Activated T-cell treated with anti-CD3 and anti-CD28 coated beads, Interleukin-2, amount 50 U/mL, for 1 hour (primary cell): ENCODE data around the gene ARHGEF10L.
"Not testable (repeated sequence)": the region's sequence is repeated elsewhere in the genome, so short reads cannot be mapped to it uniquely, and the experiment has no call there.

Experiments
- DNase-seq: peaks from one replicate; pipeline ENCODE4 v3.0.0-alpha.2; 2020

Gene ARHGEF10L

DNA sequence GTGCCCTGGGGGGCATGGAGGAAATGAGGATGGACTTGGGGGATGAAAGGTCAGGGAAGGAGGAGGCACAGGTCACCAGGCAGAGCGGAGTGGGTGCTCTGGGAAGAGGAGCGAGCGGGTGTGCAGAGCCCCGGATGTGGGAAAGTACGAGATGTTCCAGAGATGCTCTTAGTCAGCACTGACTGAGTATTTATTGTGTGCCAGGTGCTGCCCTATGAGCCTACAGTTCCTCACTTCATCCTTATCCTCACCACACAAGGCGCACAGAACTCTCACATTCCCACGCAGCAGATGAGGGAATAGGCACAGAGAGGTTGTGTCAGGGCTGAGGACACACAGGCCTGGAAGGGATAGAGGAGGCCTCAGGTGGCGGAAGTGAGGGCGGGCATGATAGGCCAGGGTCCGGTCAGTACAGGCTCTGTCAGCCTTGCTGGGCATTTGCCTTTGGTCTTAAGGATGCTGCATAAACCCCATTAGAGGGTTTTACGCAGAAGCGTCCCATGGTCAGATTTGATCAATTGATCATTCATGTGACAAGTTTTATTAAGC, 77.3 kb downstream of the ARHGEF10L start:
- DNase-seq = no peak

GRCh38 chr1:17617787-17618557, 78.5 kb downstream of the ARHGEF10L start:
- no peak for DNase-seq

GRCh38 chr1:17618558-17619247, 79.2 kb downstream of the ARHGEF10L start:
- no peak for DNase-seq

- DNase-seq = no peak
Measured at GRCh38 chr1:17620448-17620847, 81.0 kb downstream of the ARHGEF10L start.

DNA sequence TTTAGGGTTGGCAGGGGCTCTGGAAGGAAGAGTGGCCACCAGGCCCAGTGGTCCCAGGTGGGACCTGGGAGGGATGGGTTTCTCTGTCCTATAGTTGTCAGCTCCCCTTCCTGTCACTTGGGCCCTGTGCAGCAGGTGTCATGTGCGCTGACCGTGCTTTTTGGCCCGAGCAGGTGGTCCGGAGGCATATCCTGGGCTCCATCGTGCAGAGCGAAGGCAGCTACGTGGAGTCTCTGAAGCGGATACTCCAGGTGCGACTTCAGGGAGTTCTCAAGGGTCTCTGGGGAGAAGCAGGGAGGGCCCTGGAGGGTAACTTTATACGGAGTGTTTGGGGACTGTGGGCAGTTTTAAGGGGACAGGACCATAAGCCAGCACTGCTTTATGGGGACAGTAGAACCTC, 82.2 kb downstream of the ARHGEF10L start:
- DNase-seq = no peak

- DNase-seq = no peak
Measured at GRCh38 chr1:17622823-17623222, 83.3 kb downstream of the ARHGEF10L start.

DNA sequence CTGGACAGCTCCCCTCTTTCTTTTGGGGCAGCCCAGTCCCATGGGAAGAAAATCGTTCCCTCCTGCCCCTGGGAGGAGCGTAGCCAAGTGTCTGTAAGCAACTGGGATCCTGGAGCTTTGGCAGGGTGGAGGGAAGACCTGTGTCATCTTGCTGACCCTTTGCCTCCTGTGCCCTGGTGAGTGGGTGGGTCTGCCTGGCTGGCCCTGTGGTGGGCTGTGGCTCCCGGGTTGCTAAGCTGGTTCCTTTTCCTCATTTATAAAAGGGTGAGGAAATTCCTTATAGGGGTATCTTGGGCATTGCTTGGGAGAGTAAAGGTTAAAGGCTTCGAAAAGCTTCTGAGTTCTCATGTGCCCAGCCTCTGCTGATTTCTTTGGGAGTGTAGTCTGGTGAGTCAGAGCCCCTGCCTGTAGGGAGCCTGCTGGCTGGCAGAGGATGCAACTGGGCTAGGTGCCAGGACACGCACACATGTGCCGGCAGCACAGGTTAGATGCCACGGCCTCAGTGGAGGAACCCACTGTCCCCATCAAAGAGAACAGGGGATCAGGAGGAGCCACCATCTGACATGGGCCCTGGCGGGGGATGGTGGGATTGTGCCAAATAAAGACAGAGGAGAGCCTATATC, 85.2 kb downstream of the ARHGEF10L start:
- no peak for DNase-seq

DNA sequence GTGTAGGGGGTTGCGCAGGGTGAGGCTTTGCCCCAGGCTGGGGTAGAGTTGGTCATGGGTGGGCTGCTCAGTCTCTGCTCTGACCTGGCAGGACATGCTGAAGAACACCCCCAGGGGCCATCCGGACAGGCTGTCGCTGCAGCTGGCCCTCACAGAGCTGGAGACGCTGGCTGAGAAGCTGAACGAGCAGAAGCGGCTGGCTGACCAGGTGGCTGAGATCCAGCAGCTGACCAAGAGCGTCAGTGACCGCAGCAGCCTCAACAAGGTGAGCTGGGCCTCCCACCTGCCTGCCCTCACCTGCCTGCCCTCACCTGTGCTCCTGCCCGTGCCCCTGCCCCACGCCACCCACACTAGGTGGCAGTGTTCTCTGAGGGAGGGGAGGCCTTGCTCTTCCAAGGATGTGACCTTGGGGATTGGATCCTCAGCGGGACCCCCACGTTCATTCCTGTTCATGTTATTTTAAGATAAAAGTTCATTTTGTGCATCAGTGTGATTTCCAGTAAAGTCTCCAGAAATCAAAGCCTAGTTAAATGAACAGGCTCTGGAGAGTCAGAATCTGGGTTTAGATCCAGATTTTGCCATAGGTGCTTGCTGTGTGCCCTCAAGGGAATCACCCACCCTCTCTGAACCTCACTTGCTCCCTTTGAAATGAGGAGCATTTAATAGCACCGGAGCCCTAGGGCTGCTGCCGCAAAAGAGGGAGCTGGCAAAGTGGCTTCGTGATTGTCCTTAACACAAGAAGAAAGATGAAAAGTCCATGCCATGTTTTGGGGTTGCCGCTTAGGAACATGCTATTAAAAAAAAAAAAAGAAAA, 87.9 kb downstream of the ARHGEF10L start:
- no peak for DNase-seq

DNA sequence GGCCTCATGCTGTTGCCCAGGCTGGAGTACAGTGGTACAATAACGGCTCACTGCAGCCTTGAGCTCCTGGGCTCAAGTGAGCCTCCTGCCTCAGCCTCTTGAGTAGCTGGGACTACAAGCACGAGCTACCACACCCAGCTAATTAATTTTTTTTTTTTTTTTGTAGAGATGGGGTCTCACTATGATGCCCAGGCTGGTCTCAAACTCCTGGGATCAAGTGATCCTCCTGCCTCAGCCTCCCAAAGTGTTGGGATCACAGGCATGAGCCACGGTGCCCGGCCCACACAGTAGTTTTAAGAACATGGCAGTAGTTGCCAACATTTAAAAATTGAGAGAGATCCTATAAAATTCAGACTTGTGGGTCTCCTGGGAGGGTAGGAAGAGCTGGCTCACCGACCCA, 89.5 kb downstream of the ARHGEF10L start:
- DNase-seq = not testable (repeated sequence)

- DNase-seq = no peak
Measured at GRCh38 chr1:17629460-17629859, 90.0 kb downstream of the ARHGEF10L start.

GRCh38 chr1:17630048-17630830, 90.7 kb downstream of the ARHGEF10L start:
- no peak for DNase-seq

DNA sequence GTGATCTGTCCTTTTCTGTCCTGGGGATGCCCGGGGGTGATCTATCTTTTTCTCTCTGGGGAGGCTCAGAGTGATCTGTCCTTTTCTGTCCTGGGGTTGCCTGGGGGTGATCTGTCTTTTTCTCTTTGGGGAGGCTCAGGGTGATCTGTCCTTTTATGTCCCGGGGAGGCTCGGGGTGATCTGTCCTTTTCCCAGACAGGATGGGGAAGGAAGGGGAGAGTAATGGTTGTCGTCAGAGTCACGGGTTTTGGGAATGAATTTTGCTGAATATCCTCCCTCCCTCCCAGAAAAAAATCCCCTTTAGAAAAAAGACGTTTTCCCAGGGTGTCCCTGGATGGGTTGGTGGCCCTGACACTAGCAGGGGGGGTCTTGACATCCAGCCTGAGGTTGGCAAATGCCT, 91.5 kb downstream of the ARHGEF10L start:
- DNase-seq = no peak

DNA sequence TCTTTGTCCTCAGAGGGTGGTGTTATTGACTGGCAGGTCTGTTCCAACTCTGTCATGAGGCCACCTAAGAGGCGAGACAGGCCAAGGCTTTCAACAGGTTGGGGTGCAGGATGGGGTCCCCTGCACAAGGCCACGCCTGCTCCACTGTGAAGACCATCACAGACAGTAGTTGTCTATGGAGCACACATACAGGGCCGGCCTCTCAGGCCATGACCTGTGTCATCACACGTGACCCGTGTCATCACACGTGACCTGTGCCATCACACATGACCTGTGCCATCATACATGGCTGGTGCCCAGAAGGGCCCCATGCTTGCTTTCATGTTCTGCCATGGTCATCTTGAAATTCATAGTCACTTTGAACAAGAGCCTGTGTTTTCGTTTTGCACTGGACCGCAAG, 91.9 kb downstream of the ARHGEF10L start:
- DNase-seq = no peak

- no peak for DNase-seq
Measured at GRCh38 chr1:17632106-17632505, 92.6 kb downstream of the ARHGEF10L start.

DNA sequence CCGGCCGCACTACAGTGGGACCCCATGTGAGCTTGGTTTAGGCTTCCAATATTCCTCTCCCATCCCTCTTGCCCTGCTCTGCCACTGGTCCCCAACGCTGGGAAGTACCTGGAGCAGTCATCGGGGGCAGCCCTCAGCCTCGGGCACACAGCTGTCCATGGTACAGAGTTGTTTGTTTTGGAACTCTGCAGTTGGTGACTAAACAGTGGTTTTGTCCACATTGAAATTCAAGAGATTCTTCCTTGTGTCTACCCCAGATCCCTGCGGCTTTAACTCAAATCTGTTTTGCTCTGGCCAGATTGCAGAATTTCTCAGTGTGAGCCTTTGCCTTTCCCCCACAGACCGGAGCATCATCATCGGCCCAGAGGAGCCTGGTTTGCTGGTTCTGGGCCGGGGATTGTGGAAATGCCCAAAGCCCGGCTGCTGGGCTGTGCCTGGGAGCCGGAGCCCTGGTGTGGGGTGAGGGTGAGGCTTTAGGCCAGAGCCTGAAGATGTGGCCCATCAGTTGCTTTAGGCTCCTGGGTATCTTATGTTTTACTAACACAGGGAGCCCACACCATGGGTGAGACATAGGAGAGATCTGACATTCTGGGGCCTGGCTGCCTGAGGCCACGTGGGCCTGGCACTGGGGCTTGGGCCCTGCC, 93.2 kb downstream of the ARHGEF10L start:
- DNase-seq = no peak

GRCh38 chr1:17633654-17634053, 94.2 kb downstream of the ARHGEF10L start:
- no peak for DNase-seq

GRCh38 chr1:17635276-17635675, 95.8 kb downstream of the ARHGEF10L start:
- DNase-seq = no peak

GRCh38 chr1:17635811-17636210, 96.3 kb downstream of the ARHGEF10L start:
- DNase-seq = no peak

DNA sequence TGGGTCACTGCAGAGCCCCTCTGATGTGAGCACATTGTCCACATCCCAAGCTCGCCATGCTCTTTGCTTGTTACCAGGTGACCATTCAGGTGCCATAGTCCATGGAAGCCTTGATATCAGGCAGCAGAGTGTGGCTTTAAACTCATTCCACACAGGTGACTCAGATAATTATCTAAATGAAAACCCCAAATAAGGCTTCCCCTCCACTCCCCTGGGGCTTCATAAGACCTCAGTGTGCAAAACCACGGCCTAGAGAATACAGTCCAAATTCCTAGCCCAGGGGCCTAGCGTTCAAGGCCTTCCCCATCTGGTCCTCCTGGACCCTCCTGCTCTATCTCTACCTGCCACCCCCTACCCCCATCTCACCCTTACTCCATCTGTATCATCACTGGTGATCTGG, 97.1 kb downstream of the ARHGEF10L start:
- DNase-seq = no peak

- no peak for DNase-seq
Measured at GRCh38 chr1:17637055-17637454, 97.6 kb downstream of the ARHGEF10L start.

DNA sequence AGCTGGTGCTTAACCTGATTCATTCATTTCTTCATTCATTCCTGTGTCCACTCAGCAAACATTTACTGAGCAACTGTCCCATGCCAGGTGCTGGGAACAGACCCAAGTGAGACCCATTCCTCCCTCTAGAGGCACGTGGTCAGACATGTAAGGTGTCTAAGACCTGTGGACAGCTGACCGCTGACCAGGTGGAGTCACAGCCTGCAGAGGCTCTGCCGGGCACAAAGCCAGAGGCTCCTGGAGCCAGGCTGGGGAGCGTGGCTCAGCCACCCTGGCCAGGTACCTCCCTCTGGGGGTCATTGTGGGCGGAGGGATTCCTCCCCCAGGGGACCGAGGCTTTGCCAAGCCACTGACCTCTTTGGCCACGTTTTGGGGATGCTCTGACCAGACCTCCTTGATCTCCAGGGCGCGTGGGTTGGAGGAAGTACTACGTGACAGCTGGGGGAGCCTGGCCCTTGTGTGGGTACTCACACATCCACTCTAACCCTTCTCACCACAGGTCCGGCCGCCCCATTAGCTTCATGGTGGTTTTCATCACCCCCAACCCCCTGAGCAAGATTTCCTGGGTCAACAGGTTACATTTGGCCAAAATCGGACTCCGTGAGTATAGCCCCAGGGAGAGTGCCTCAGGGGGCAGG, 100.3 kb downstream of the ARHGEF10L start:
- DNase-seq = no peak
